ENCODE results near the gene ALDH9A1.
"Not testable (repeated sequence)": the region's sequence is repeated elsewhere in the genome, so short reads cannot be mapped to it uniquely, and the experiment has no call there.

ALDH9A1 gene

GRCh38 chr1:165695031-165695430 is 3.3 kb downstream of the ALDH9A1 start:
- no peak for TF ChIP-seq CTCF (IDR thresholded peaks at IDR 0.05; ENCODE audit: control extremely low read depth, extremely low read depth, low read depth, missing control alignments)
- ChIA-PET CTCF (interaction anchor here (1.4 kb wide), 1 partner anchor 9 kb away, joined by 4 read pairs; no protein-coding TSS in a partner anchor), POLR2A (no interaction called here)
- no peak for DNase-seq (ENCODE audit: extremely low spot score)

DNA sequence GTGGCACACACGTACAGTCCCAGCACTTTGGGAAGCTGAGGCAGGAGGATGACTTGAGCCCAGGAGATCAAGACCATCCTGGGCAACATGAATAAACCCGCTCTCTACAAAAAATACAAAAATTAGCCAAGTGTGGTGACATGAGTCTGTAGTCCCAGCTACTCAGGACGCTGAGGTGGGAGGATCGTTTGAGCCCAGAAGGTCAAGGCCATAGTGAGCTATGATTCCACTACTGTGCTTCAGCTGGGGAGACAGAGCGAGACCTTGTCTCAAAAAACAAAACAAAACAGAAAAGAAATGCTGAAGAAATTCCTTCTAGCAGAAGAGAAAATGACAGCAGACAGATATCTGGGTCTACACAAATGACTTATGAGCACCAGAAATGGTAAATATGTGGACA is 10.3 kb downstream of the ALDH9A1 start:
- ChIA-PET CTCF (interaction anchor here (3.4 kb wide), 1 partner anchor 9 kb away, joined by 22 read pairs; the partner anchor contains the start of gene ALDH9A1), POLR2A (no interaction called here)
- TF ChIP-seq CTCF (IDR thresholded peaks at IDR 0.05; ENCODE audit: control extremely low read depth, extremely low read depth, low read depth, missing control alignments): no peak
- DNase-seq (ENCODE audit: extremely low spot score): no peak

DNA sequence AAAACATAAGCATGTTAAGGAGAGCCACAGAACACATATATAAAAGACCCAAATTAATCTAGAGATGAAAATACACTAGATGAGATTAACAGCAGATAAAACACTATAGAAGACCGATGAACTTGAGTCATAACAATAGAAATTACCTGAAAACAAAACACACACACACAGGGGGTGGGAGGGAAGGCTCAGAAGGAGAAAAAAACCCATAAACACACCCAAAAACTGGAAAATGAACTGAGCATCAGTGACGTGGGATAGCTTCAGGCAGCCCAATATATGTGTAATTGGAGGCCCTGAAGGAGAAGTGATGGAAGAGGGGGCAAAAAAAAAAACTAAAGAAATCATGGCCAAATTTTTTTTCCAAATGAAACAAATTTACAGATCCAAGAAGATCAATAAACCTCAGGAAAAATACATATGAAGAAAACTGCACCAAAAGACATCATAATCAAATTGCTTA is 11.4 kb downstream of the ALDH9A1 start:
- POLR2A ChIA-PET: no interaction called here
- no peak for DNase-seq (ENCODE audit: extremely low spot score)
- TF ChIP-seq CTCF (IDR thresholded peaks at IDR 0.05; ENCODE audit: control extremely low read depth, extremely low read depth, low read depth, missing control alignments): no peak
- CTCF ChIA-PET: interaction anchor here (1.0 to 3.4 kb wide), 4 partner anchors 8 to 20 kb away, joined by 3 to 22 read pairs (median 6); partner anchors contain the start of gene ALDH9A1

DNA sequence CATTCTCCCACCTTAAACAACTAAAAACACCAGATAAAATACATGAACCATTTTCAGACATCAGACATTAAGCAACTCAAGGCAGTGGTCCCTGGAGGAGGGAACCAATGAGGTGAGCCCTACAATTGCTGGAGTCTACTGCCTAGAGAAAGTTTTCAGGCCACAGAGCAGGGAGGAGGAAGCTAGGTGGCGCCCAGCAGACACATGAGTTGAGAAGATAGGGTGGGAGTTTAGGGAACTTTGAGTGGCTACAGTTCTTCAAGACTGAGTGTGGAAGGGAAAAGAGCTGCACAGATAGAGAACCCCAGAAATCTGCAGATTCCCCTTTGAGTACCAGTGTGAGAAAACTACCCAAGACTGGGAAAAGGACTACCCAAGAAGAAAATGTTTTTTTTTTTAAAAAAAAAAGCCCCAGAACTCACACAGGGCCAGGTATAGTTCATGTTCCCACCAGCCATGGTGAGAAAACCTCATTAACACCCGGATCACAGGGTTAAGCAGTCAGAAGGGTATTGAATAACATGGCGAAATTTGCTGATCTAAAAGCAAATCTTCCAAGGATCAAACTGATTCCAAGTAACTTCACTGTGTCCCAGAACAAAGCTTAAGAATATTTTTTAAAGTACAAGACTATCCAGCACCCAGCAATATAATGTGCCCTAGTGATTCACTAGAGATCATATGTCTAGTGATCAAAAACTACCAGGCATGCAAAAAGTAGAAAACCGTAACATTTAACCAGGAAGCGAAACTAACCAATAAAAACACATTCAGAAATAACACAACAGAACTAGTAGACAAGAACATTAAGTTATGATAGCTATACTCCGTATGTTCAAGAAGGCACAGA is 12.0 kb downstream of the ALDH9A1 start:
- peak; percentile 35 for TF ChIP-seq CTCF (IDR thresholded peaks at IDR 0.05; ENCODE audit: control extremely low read depth, extremely low read depth, low read depth, missing control alignments)
- ChIA-PET POLR2A (interaction anchor here (1.2 kb wide), 1 partner anchor 12 kb away, joined by 4 read pairs; the partner anchor contains the start of gene ALDH9A1), CTCF (interaction anchor here (1.0 to 3.4 kb wide), 9 partner anchors 9 to 84 kb away, joined by 3 to 22 read pairs (median 4); partner anchors contain the start of gene ALDH9A1)
- DNase-seq (ENCODE audit: extremely low spot score): peak; percentile 27

DNA sequence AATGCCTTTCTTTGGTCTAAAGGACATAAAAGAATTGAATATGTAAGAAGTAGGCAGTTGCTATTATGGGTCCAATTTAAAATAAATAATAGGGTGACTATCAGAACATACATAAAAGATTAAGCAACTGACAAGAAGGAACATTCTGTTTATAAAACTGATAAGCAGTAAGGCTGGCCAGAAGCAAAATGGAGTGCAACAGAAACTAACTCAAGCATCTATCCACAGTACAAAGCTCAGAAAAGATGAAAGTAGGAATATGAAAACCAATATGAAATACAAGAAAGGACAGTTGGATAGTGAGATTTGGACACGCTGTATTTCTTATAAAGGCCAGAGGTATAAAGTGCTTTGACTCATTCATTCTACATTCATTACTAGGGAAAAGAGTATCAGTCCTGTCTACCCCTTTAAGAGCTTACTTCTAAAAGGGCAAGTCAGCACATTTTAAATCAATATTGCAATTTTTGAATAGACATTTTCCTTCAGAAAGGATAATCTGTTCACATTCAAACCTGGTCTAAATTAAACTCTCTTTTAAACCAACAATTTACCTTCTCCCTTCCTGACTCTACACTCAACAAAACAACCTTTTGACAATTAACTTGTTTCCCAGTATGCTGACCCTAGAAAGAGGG is 14.4 kb downstream of the ALDH9A1 start:
- ChIA-PET POLR2A (no interaction called here), CTCF (interaction anchor here (0.9 to 2.2 kb wide), 5 partner anchors 9 to 83 kb away, joined by 3 to 6 read pairs (median 4); partner anchors contain the start of gene ALDH9A1)
- no peak for TF ChIP-seq CTCF (IDR thresholded peaks at IDR 0.05; ENCODE audit: control extremely low read depth, extremely low read depth, low read depth, missing control alignments)
- DNase-seq (ENCODE audit: extremely low spot score): no peak

DNA sequence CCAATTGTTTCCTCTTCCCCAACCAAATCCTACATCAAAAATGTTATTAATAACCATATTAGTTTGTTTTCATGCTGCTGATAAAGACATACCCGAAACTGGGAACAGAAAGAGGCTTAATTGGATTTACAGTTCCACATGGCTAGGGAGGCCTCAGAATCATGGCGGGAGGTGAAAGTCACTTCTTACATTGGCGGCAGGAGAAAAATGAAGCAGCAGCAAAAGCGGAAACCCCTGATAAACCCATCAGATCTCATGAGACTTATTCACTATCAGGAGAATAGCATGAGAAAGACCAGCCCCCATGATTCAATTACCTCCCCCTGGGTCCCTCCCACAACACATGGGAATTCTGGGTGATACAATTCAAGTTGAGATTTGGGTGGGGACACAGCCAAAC is 17.6 kb downstream of the ALDH9A1 start:
- CTCF ChIA-PET: interaction anchor here (0.7 to 1.5 kb wide), 3 partner anchors 9 to 79 kb away, joined by 3 to 4 read pairs (median 3); no protein-coding TSS in a partner anchor
- POLR2A ChIA-PET; DNase-seq (ENCODE audit: extremely low spot score): not testable (repeated sequence)
